GM23248 (cell line): ENCODE measurements around the gene PTPRD. TPM values are rescaled to one million over a fixed set of nuclear protein-coding genes. Genes with fewer than 3 reads are reported as not detected.

Source experiments
- DNase-seq: peaks from one replicate; pipeline ENCODE4 v3.0.0-alpha.2; 2015
- H2AFZ ChIP-seq: fragments of 200-600 bp; sonication (generic); 2 replicates; pipeline ENCODE4 v1.6.1; 2016; ENCODE audit warnings: antibody characterized with exemption
- H3F3A ChIP-seq: fragments of 200-600 bp; sonication (generic); 2 replicates; pipeline ENCODE4 v1.6.1; 2016; ENCODE audit warnings: mild to moderate bottlenecking, antibody characterized with exemption, mixed run types; ENCODE audit not compliant: insufficient read depth
- H3K27ac ChIP-seq: fragments of 200-600 bp; sonication (generic); 2 replicates; pipeline ENCODE4 v1.5.1; 2016; ENCODE audit warnings: mild to moderate bottlenecking
- H3K27me3 ChIP-seq: fragments of 200-600 bp; sonication (generic); replicated peaks from 2 replicates; pipeline ENCODE4 v1.6.1; 2016; ENCODE audit warnings: mild to moderate bottlenecking; ENCODE audit not compliant: insufficient read depth
- H3K36me3 ChIP-seq: fragments of 200-600 bp; sonication (generic); 2 replicates; pipeline ENCODE4 v1.6.1; 2016; ENCODE audit warnings: low read depth, mild to moderate bottlenecking
- H3K4me1 ChIP-seq: fragments of 200-600 bp; sonication (generic); 2 replicates; pipeline ENCODE4 v1.6.1; 2016; ENCODE audit warnings: mild to moderate bottlenecking; ENCODE audit not compliant: insufficient read depth
- H3K4me2 ChIP-seq: fragments of 200-600 bp; sonication (generic); one replicate; pipeline ENCODE4 v1.6.1; 2016; ENCODE audit warnings: mild to moderate bottlenecking; ENCODE audit not compliant: unreplicated experiment
- H3K4me3 ChIP-seq: fragments of 200-600 bp; sonication (generic); 2 replicates; pipeline ENCODE4 v1.5.1; 2016; ENCODE audit warnings: mild to moderate bottlenecking
- H3K79me2 ChIP-seq: fragments of 200-600 bp; sonication (generic); 2 replicates; pipeline ENCODE4 v1.6.1; 2016; ENCODE audit warnings: mild to moderate bottlenecking; ENCODE audit not compliant: insufficient read depth
- H3K9ac ChIP-seq: fragments of 200-600 bp; sonication (generic); 2 replicates; pipeline ENCODE4 v1.6.1; 2016; ENCODE audit warnings: mild to moderate bottlenecking
- H3K9me2 ChIP-seq: fragments of 200-600 bp; sonication (generic); 2 replicates; pipeline ENCODE4 v1.6.1; 2016; ENCODE audit warnings: mixed run types, mild to moderate bottlenecking, moderate library complexity; ENCODE audit not compliant: insufficient read depth
- H3K9me3 ChIP-seq: fragments of 200-600 bp; sonication (generic); one replicate; pipeline ENCODE4 v1.6.1; 2017; ENCODE audit warnings: low read depth
- H4K20me1 ChIP-seq: fragments of 200-600 bp; sonication (generic); 2 replicates; pipeline ENCODE4 v1.6.0; 2016; ENCODE audit not compliant: insufficient read depth
- EZH2 ChIP-seq: fragments of 200-600 bp; sonication (generic); IDR thresholded peaks from 2 replicates; pipeline ENCODE4 v1.6.1; 2018; ENCODE audit warnings: antibody characterized with exemption, mild to moderate bottlenecking; ENCODE audit not compliant: insufficient read depth, poor library complexity, severe bottlenecking
- EZH2phosphoT487 ChIP-seq: fragments of 200-600 bp; sonication (generic); IDR thresholded peaks from 2 replicates; pipeline ENCODE4 v1.6.1; 2018; ENCODE audit warnings: antibody characterized with exemption, moderate library complexity, mild to moderate bottlenecking, low read depth; ENCODE audit not compliant: insufficient read depth
- WGBS, 2 experiments: methylation state at CpG; one replicate each; pipeline ENCODE4 v1.1.6; 2015 to 2017; ENCODE audit warnings: low lambda C conversion rate in 2 of 2, low coverage in 1 of 2; ENCODE audit errors: missing lambda C conversion rate in 2 of 2; 5-methylcytosine and 5-hydroxymethylcytosine counted together
- in situ Hi-C: fragments of 300-500 bp; cut with MboI; formaldehyde crosslinking; loops from 2 replicates; pipeline ENCODE4 v1.15.0; 2020
- polyA plus RNA-seq: library from polyadenylated mRNA; unstranded; fragments of >200 nt; fragmentation: Nextera tagmentation; extraction: Ambion mirVana; gene quantifications from 2 replicates; pipeline ENCODE4 v1.2.1, GENCODE V29; 2016
- total RNA-seq: library from RNA; depleted of rRNA; stranded (reverse); fragments of >200 nt; shearing (Covaris generic); gene quantifications from 2 replicates; pipeline ENCODE4 v1.2.3, GENCODE V29; 2014

Gene PTPRD
- total and polyA plus RNA-seq, 2 experiments from 2014 or later: 0.05 TPM; not detected in 1

GRCh38 chr9:8963885-8964284 is 1648.9 kb downstream of the PTPRD start:
- Histone ChIP-seq H3K4me1 (no peaks in the 10 kb centered on the region), H3K27me3 (no peaks in the 10 kb centered on the region), H3F3A (no peaks in the 10 kb centered on the region), H3K9me2 (no peaks in the 10 kb centered on the region), H3K4me3 (no peak overlapping the region), H3K27ac (no peak overlapping the region), H4K20me1 (no peaks in the 10 kb centered on the region), H3K4me2 (no peak overlapping the region), H3K9me3 (no peaks in the 10 kb centered on the region), H2AFZ (no peak overlapping the region), H3K36me3 (no peaks in the 10 kb centered on the region), H3K9ac (no peak overlapping the region), H3K79me2 (no peaks in the 10 kb centered on the region)
- TF ChIP-seq EZH2phosphoT487 (no peak), EZH2 (no peak)
- in situ Hi-C loops: no loop called here
- DNase-seq: no peak

GRCh38 chr9:8962084-8962483 is 1650.7 kb downstream of the PTPRD start:
- H3K27me3 ChIP-seq: no peaks in the 10 kb centered on the region
- H3K4me2 ChIP-seq: no peak overlapping the region
- in situ Hi-C loops: no loop called here
- H3K4me1 ChIP-seq: no peaks in the 10 kb centered on the region
- no peak for DNase-seq
- no peaks in the 10 kb centered on the region for H3K36me3 ChIP-seq
- no peak overlapping the region for H3K27ac ChIP-seq
- H3F3A ChIP-seq: no peaks in the 10 kb centered on the region
- no peak overlapping the region for H3K9ac ChIP-seq
- H4K20me1 ChIP-seq: no peaks in the 10 kb centered on the region
- no peak overlapping the region for H3K4me3 ChIP-seq
- TF ChIP-seq EZH2phosphoT487: no peak
- no peak for TF ChIP-seq EZH2
- H3K79me2 ChIP-seq: no peaks in the 10 kb centered on the region
- H2AFZ ChIP-seq: no peak overlapping the region
- no peaks in the 10 kb centered on the region for H3K9me2 ChIP-seq
- WGBS, 2 experiments: 17 to 25% methylated on average over 2 of the region's 2 CpGs
- no peaks in the 10 kb centered on the region for H3K9me3 ChIP-seq

GRCh38 chr9:8961186-8961851 is 1651.5 kb downstream of the PTPRD start:
- Histone ChIP-seq H4K20me1 (no peaks in the 10 kb centered on the region), H3F3A (no peaks in the 10 kb centered on the region), H3K27me3 (no peaks in the 10 kb centered on the region), H3K9me3 (no peaks in the 10 kb centered on the region), H3K4me1 (no peaks in the 10 kb centered on the region), H2AFZ (no peak overlapping the region), H3K4me3 (no peak overlapping the region), H3K4me2 (no peak overlapping the region), H3K79me2 (no peaks in the 10 kb centered on the region), H3K9ac (no peak overlapping the region), H3K27ac (no peak overlapping the region), H3K36me3 (no peaks in the 10 kb centered on the region), H3K9me2 (no peaks in the 10 kb centered on the region)
- no peak for DNase-seq
- 3 to 11% methylated on average over 4 of the region's 4 CpGs for WGBS, 2 experiments
- in situ Hi-C loops: no loop called here
- TF ChIP-seq EZH2 (no peak), EZH2phosphoT487 (no peak)

- no peaks in the 10 kb centered on the region for H3K9me3 ChIP-seq
- H3K9ac ChIP-seq: no peak overlapping the region
- no peak for TF ChIP-seq EZH2
- TF ChIP-seq EZH2phosphoT487: no peak
- H3K36me3 ChIP-seq: no peaks in the 10 kb centered on the region
- WGBS, 2 experiments: 15 to 16% methylated on average over 3 of the region's 3 CpGs
- H3K4me1 ChIP-seq: no peaks in the 10 kb centered on the region
- no peak overlapping the region for H3K4me3 ChIP-seq
- no peaks in the 10 kb centered on the region for H3K27me3 ChIP-seq
- no peak for DNase-seq
- H3K27ac ChIP-seq: no peak overlapping the region
- no peaks in the 10 kb centered on the region for H4K20me1 ChIP-seq
- no peak overlapping the region for H3K4me2 ChIP-seq
- H2AFZ ChIP-seq: no peak overlapping the region
- no peaks in the 10 kb centered on the region for H3K9me2 ChIP-seq
- in situ Hi-C loops: no loop called here
- no peaks in the 10 kb centered on the region for H3F3A ChIP-seq
- H3K79me2 ChIP-seq: no peaks in the 10 kb centered on the region
Observed at GRCh38 chr9:8960254-8960653, 1652.5 kb downstream of the PTPRD start.

- Histone ChIP-seq H3K9me2 (no peaks in the 10 kb centered on the region), H3K4me2 (no peak overlapping the region), H3K79me2 (no peaks in the 10 kb centered on the region), H3K27me3 (no peaks in the 10 kb centered on the region), H3K36me3 (no peaks in the 10 kb centered on the region), H2AFZ (no peak overlapping the region), H3K9ac (no peak overlapping the region), H3K4me3 (no peak overlapping the region), H4K20me1 (no peaks in the 10 kb centered on the region), H3F3A (no peaks in the 10 kb centered on the region), H3K4me1 (no peaks in the 10 kb centered on the region), H3K9me3 (no peaks in the 10 kb centered on the region), H3K27ac (no peak overlapping the region)
- DNase-seq: no peak
- in situ Hi-C loops: no loop called here
- 5 to 11% methylated on average over 2 of the region's 2 CpGs for WGBS, 2 experiments
- TF ChIP-seq EZH2: no peak
- TF ChIP-seq EZH2phosphoT487: no peak
Observed at GRCh38 chr9:8958358-8958757, 1654.4 kb downstream of the PTPRD start.
